ENCODE results near the gene CACNA1C. TPM values are rescaled to one million over a fixed set of nuclear protein-coding genes. Genes with fewer than 3 reads are reported as not detected.

The CACNA1C gene
- total RNA-seq, 2 donors from 2014 or later: 0.86 to 6.3 TPM

- Mint-ChIP-seq H3K9me3 (no peaks in the 10 kb centered on the region), H3K27me3 (ENCODE audit: insufficient read depth) (peaks cover 19% of the 10 kb centered on the region), H3K27ac (no peak overlapping the region), H3K36me3 (ENCODE audit: low read depth) (no peaks in the 10 kb centered on the region), H3K4me3 (no peak overlapping the region), H3K4me1 (peaks cover 30% of the 10 kb centered on the region)
- DNase-seq: peak; percentile 68
- Histone ChIP-seq H3K36me3 (ENCODE audit: control insufficient read depth, insufficient read depth, low read length) (no peaks in the 10 kb centered on the region), H3K4me3 (ENCODE audit: low read length) (no peak overlapping the region), H3K4me1 (ENCODE audit: control insufficient read depth, insufficient read depth, low read length) (peaks cover 9% of the 10 kb centered on the region), H3K9me3 (ENCODE audit: control insufficient read depth, low read length) (no peaks in the 10 kb centered on the region), H3K27me3 (ENCODE audit: control insufficient read depth, insufficient read depth, low read length, poor library complexity, severe bottlenecking) (no peaks in the 10 kb centered on the region), H3K9ac (ENCODE audit: extremely low read depth, low read length, poor library complexity, severe bottlenecking) (no peak overlapping the region), H3K27ac (ENCODE audit: low read depth, low read length) (no peak overlapping the region)
- TF ChIP-seq, protein P1, sequence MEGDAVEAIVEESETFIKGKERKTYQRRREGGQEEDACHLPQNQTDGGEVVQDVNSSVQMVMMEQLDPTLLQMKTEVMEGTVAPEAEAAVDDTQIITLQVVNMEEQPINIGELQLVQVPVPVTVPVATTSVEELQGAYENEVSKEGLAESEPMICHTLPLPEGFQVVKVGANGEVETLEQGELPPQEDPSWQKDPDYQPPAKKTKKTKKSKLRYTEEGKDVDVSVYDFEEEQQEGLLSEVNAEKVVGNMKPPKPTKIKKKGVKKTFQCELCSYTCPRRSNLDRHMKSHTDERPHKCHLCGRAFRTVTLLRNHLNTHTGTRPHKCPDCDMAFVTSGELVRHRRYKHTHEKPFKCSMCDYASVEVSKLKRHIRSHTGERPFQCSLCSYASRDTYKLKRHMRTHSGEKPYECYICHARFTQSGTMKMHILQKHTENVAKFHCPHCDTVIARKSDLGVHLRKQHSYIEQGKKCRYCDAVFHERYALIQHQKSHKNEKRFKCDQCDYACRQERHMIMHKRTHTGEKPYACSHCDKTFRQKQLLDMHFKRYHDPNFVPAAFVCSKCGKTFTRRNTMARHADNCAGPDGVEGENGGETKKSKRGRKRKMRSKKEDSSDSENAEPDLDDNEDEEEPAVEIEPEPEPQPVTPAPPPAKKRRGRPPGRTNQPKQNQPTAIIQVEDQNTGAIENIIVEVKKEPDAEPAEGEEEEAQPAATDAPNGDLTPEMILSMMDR (conservative IDR thresholded peaks at IDR 0.05): no peak
- 85 to 90% methylated on average over 5 of the region's 5 CpGs for WGBS, 2 experiments (ENCODE audit: insufficient coverage in 1 of 2, insufficient read length in 1 of 2)
These were observed 329.8 kb downstream of the CACNA1C start for GRCh38 chr12:2382370-2383155.

GRCh38 chr12:2383325-2384028 is 330.7 kb downstream of the CACNA1C start:
- Histone ChIP-seq H3K27ac (ENCODE audit: low read depth, low read length) (no peak overlapping the region), H3K9me3 (ENCODE audit: control insufficient read depth, low read length) (no peaks in the 10 kb centered on the region), H3K36me3 (ENCODE audit: control insufficient read depth, insufficient read depth, low read length) (no peaks in the 10 kb centered on the region), H3K27me3 (ENCODE audit: control insufficient read depth, insufficient read depth, low read length, poor library complexity, severe bottlenecking) (no peaks in the 10 kb centered on the region), H3K9ac (ENCODE audit: extremely low read depth, low read length, poor library complexity, severe bottlenecking) (no peak overlapping the region), H3K4me3 (ENCODE audit: low read length) (no peak overlapping the region), H3K4me1 (ENCODE audit: control insufficient read depth, insufficient read depth, low read length) (peaks cover 9% of the 10 kb centered on the region)
- TF ChIP-seq, protein P1 (conservative IDR thresholded peaks at IDR 0.05): no peak
- 82 to 87% methylated on average over 6 to 10 of the region's 10 CpGs for WGBS, 2 experiments (ENCODE audit: insufficient coverage in 1 of 2, insufficient read length in 1 of 2)
- Mint-ChIP-seq H3K4me3 (no peak overlapping the region), H3K4me1 (peaks cover 30% of the 10 kb centered on the region), H3K27ac (no peak overlapping the region), H3K27me3 (ENCODE audit: insufficient read depth) (peaks cover 19% of the 10 kb centered on the region), H3K36me3 (ENCODE audit: low read depth) (no peaks in the 10 kb centered on the region), H3K9me3 (no peaks in the 10 kb centered on the region)
- DNase-seq: peak; percentile 76

GRCh38 chr12:2384029-2384386 is 331.2 kb downstream of the CACNA1C start:
- H3K27ac ChIP-seq (ENCODE audit: low read depth, low read length): no peak overlapping the region
- no peak overlapping the region for H3K4me3 ChIP-seq (ENCODE audit: low read length)
- no peak overlapping the region for H3K27ac Mint-ChIP-seq
- no peak overlapping the region for H3K4me3 Mint-ChIP-seq
- no peaks in the 10 kb centered on the region for H3K36me3 ChIP-seq (ENCODE audit: control insufficient read depth, insufficient read depth, low read length)
- H3K9me3 Mint-ChIP-seq: no peaks in the 10 kb centered on the region
- peaks cover 19% of the 10 kb centered on the region for H3K27me3 Mint-ChIP-seq (ENCODE audit: insufficient read depth)
- peaks cover 9% of the 10 kb centered on the region for H3K4me1 ChIP-seq (ENCODE audit: control insufficient read depth, insufficient read depth, low read length)
- no peak for DNase-seq
- 91 to 95% methylated on average over 6 of the region's 6 CpGs for WGBS, 2 experiments (ENCODE audit: insufficient coverage in 1 of 2, insufficient read length in 1 of 2)
- TF ChIP-seq, protein P1 (conservative IDR thresholded peaks at IDR 0.05): no peak
- H3K36me3 Mint-ChIP-seq (ENCODE audit: low read depth): no peaks in the 10 kb centered on the region
- no peak overlapping the region for H3K9ac ChIP-seq (ENCODE audit: extremely low read depth, low read length, poor library complexity, severe bottlenecking)
- no peaks in the 10 kb centered on the region for H3K9me3 ChIP-seq (ENCODE audit: control insufficient read depth, low read length)
- peaks cover 30% of the 10 kb centered on the region for H3K4me1 Mint-ChIP-seq
- H3K27me3 ChIP-seq (ENCODE audit: control insufficient read depth, insufficient read depth, low read length, poor library complexity, severe bottlenecking): no peaks in the 10 kb centered on the region

Data from endodermal cell (in vitro differentiated cells).